ENCODE measurements around the gene PRPF19. TPM values are rescaled to one million over a fixed set of nuclear protein-coding genes. Genes with fewer than 3 reads are reported as not detected.

The PRPF19 gene
- total RNA-seq, 1 experiment from 2014 or later = 97.3 TPM

DNA sequence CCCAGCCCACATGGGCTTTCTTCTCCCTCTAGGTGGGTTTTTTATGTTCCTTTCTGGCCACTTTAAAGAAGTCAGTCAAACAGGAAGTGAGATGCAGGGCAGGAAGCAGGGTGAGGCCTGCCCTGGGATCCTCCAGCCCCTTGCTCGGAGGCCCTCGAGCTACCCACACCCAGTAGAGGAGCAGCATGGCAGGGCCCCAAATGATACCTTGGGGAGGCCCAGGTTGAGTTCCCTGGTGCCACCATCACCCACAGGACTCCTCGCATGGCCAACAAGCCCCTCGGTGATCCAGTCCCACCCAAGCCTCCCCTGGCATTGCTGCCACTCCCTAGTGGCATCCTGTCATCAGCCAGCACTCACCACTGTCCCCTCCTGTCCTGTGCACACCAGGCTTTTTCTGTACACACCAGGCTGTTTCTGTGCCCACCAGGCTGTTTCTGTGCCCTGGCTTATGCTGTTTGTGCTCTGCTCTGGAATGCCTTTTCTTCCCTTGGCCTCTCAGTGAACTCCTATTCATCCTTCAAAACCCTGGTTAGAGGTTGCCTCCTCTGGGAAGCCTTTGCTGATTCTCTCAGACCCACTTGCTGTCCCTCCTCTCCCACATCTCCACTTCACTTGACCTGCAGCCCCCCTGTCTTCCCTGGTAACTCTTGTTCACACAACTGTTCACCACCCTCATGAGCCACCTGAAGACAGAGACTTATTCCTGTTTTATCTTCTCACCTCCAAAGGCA is 47.5 kb downstream of the PRPF19 start:
- DNase-seq (ENCODE audit: low read depth) = no peak

GRCh38 chr11:60858236-60858635 is 48.1 kb downstream of the PRPF19 start:
- DNase-seq (ENCODE audit: low read depth) = no peak

- no peak for DNase-seq (ENCODE audit: low read depth)
Observed at GRCh38 chr11:60857378-60858232, 48.8 kb downstream of the PRPF19 start.

DNA sequence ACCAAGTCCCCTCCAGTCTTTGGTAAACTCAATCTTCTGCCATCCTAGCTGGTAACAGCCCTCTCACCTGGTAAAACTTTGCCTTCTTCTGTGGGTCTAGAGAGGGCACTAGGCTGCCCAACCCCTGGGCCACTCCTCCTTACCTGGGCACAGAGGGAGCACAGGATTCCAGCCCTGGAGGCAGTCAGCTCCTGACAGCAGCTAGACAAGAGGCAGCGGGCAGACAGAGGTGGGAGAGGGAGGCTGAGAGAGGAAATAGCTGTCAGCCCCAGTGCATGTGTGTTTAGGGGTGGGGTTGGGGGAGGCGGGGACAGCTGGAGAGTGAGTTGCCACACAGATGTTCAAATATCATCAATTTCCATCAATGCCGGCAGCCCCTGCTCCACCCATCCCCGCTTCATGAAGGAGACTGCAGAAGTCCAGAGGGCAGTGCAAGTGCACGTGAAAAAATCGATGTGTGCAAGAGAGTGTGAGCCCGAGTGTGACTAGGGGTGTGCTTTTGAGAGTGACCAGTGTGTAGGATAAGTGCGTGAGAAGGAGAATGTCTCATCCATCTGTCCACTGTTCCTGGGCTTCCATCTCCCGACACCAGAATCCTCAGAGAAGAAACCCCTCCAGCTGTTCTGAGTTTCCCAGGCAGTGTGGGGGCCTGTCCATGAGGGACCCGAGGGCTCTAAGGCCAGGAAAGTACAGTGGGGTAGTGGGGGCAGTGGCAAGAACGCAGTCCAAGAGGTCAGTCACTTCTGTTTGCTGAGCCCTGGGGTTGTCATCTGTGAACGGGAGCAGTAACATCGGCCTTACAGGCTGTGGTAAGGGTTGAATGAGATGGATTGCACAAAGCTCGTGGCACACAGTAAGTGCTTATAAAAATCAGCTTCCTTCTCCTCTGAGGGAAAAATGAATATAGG is 50.4 kb downstream of the PRPF19 start, which contains the start of gene PTGDR2:
TSS of gene PTGDR2 (minus strand) at position 225 of the 908 bp plus-strand sequence. CDS start 2,228 bp downstream, outside the sequence.
- DNase-seq (ENCODE audit: low read depth) = no peak

DNA sequence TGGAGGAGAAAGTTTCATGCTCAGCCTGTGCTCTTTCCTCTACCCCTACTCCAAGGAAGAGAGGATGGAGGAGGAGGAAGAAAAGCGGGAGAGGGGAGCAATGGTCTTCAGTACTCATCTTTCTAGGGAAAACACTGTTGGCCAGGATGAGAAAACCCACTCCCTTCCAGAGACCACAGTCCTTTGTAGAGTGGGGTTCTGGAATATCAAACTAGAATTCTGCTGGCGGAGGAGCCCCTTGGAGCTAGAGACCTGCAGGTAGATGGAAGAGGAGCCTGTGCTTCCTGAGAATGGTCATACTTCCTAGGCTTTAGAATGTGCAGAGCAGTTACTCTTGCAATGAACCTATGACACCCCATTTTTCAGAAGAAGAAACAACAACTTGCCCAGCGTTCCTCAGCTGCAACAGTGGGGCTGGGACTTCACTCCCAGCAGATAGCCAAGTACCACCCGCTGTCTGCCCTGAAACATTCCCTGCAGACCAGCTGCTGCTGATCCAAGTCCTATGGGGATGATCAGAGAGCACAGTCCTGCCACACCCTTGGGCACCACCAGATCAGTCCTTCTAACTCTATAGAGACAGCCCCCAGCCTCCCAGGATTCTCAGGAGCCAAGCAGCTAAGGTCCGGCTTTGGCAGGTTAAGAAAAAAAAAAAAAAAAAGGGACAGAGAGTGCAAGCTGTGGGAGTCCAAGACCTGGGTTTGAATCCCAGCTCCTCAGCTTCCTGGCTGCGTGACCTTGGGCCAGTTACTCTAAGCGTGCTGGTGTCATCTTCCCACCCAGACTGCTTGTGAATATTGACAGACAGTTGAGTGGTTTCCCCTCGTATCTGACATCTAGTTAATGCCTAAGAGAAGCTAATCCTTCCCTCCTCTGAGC is 51.3 kb downstream of the PRPF19 start:
- DNase-seq (ENCODE audit: low read depth) = no peak

- DNase-seq (ENCODE audit: low read depth) = no peak
Observed at GRCh38 chr11:60854140-60854846, 52.1 kb downstream of the PRPF19 start.

DNA sequence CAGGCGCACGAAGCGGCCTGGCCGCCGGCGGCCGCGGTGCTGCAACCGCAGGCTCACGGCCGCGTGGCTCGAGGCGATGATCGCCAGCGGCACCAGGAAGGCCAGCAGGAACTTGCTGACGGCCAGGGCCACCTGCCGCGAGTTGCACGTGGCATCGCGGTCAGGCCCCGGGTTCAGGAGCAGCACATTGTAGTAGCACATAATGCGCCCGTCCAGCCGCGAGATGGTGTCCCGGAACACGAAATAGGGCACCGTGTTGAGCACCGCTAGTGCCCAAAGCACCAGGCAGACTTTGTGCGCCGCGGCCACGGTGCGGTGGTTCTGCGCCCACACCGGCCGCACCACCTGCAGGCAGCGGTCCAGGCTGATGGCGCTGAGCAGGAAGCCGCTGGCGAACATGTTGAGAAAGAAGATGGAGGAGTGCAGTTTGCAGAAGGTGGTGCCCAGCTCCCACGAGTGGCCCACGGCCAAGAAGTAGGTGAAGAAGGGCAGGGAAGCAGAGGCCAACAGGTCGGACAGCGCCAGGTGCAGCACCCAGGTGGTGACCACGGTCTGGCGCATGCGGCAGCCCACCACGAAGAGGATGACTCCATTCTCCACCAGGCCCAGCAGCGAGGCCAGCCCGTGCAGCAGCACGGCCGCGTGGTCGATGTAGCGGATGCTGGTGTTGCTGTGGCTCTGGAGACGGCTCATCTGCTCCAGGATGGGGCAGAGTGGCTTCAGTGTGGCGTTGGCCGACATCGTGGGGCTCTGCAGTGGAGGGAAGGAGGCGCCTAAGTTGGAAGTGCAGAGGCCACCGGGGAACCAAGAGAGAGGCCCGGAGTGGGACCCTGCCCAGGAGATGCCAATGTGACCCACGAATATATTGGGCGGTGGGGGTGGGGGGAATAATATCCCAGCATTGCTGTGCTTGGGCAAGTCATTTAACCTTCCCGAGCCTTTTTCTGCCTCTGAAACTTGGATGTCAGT is 53.1 kb downstream of the PRPF19 start:
- DNase-seq (ENCODE audit: low read depth) = no peak

- no peak for DNase-seq (ENCODE audit: low read depth)
Observed at GRCh38 chr11:60852117-60852981, 54.0 kb downstream of the PRPF19 start.

- DNase-seq (ENCODE audit: low read depth) = no peak
Observed at GRCh38 chr11:60851327-60852104, 54.9 kb downstream of the PRPF19 start.

- no peak for DNase-seq (ENCODE audit: low read depth)
Observed at GRCh38 chr11:60849641-60850520, 56.5 kb downstream of the PRPF19 start.

DNA sequence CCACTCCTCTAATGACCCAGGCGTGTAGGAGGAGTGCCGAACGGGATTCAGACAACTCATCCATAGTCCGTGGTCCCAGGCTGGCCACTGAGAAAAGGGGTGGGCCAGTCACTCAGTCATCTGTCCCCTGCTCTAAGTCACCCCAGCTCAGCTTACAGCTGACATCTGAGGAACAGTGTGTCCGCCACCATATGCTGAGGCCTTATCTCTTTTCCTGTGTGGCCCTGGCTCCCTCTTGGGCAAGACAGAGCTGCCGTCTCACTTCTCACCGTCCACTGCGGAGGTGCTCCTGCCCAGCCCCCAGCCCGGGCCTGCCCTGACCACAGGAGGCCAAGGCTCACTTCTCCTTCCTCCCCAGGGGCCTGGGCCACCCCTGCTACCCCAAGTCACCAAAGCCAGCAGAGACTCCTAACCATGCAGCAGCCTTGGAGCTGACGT is 57.7 kb downstream of the PRPF19 start:
- DNase-seq (ENCODE audit: low read depth) = no peak

GRCh38 chr11:60847896-60848295 is 58.5 kb downstream of the PRPF19 start:
- DNase-seq (ENCODE audit: low read depth) = no peak

DNA sequence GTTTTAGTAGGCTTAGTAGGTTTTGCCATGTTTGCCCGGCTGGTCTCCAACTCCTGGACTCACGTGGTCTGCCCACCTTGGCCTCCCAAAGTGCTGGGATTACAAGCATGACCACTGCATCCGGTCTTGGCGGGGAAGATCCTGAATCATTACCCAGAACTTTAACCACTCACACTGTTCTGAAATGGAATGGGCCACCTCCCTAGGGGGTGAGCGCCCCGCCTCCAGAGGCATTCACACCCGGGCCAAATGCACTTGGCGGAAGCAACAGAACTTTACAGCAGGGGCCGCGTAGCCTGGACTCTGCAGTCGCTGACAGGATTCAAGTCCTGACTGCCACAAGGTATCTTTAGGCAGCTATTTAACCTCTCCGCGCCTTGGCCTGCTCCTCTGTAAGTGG is 59.1 kb downstream of the PRPF19 start:
- DNase-seq (ENCODE audit: low read depth) = no peak

- no peak for DNase-seq (ENCODE audit: low read depth)
Observed at GRCh38 chr11:60845338-60845737, 61.0 kb downstream of the PRPF19 start.

GRCh38 chr11:60844870-60845221 is 61.5 kb downstream of the PRPF19 start:
- no peak for DNase-seq (ENCODE audit: low read depth)
